ENCODE measurements around the gene SCAANT1.

DNA sequence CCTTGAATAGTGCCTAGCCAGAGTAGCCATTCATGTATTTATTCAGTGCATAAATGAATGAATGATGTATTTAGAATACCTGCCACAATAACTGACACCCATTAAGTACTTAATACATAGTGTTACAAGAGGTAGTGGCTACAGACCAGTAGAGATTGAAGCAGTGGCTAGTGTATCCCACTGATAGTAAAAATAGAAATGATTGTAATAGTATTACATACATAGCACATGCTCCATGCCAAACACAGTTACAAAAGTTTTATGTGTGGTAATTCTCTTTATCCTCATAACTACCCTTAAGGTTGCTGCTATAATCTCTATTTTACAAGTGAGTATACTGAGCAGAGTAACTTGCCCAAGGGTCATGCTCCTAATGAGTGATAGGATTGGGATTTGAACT, 30.3 kb upstream of the SCAANT1 start:
- TF ChIP-seq CTCF (IDR thresholded peaks at IDR 0.05) (no peak), POLR2A (IDR thresholded peaks at IDR 0.05) (no peak)
